H1 (cell line): Measurements from ENCODE around the gene TMIGD1. TPM values are rescaled to one million over a fixed set of nuclear protein-coding genes. Genes with fewer than 3 reads are reported as not detected.

Source experiments
- HDAC2 ChIP-seq, 2 experiments: fragments of 300-600 bp in 1 of 2; sonication (generic) in 1 of 2; IDR thresholded peaks; 2 replicates each; pipeline ENCODE4 v1.6.1; 2011 to 2012; ENCODE audit warnings: low read depth in 2 of 2, low read length in 2 of 2, mild to moderate bottlenecking in 2 of 2, moderate library complexity in 2 of 2, borderline replicate concordance in 1 of 2, inconsistent platforms in 1 of 2
- MAFK ChIP-seq: IDR thresholded peaks from 2 replicates; pipeline ENCODE4 v1.6.1; 2012; ENCODE audit warnings: low read depth, mild to moderate bottlenecking, improper control_type of control experiment, low read length
- RAD21 ChIP-seq, 2 experiments: IDR thresholded peaks in 1 of 2; conservative IDR thresholded peaks in 1 of 2; 2 replicates each; pipeline ENCODE4 v1.6.1; 2011; ENCODE audit warnings: low read depth in 2 of 2, low read length in 2 of 2, improper control_type of control experiment in 1 of 2, inconsistent platforms in 1 of 2, mild to moderate bottlenecking in 1 of 2, moderate library complexity in 1 of 2
- RBBP5 ChIP-seq: IDR thresholded peaks from 2 replicates; pipeline ENCODE4 v1.7.1; 2012; ENCODE audit warnings: low read depth, mild to moderate bottlenecking, inconsistent platforms, low read length, moderate library complexity, borderline replicate concordance
- SIRT6 ChIP-seq: IDR thresholded peaks from one replicate; pipeline ENCODE4 v1.7.1; 2012; ENCODE audit warnings: low read length, inconsistent platforms
- SP4 ChIP-seq: IDR thresholded peaks from 2 replicates; pipeline ENCODE4 v1.6.1; 2012; ENCODE audit warnings: low read length, inconsistent platforms
- SUZ12 ChIP-seq: fragments of 200-600 bp; sonication (generic); IDR thresholded peaks from 2 replicates; pipeline ENCODE4 v1.6.1; 2012; ENCODE audit warnings: mild to moderate bottlenecking, inconsistent platforms, low read length, moderate library complexity, mixed read lengths
- TCF12 ChIP-seq: IDR thresholded peaks from 2 replicates; pipeline ENCODE4 v1.6.1; 2011; ENCODE audit warnings: low read depth, mild to moderate bottlenecking, low read length
- polyA plus RNA-seq, 7 experiments: library from polyadenylated mRNA; depleted of rRNA in 3 of 7; stranded (reverse) in 5 of 7; unstranded in 2 of 7; fragments of >200 nt in 5 of 7; fragments of 200-250 nt in 2 of 7; gene quantifications; 1 replicate in 5 of 7; 2 replicates in 1 of 7; 4 replicates in 1 of 7; pipeline versions ENCODE4 v1.2.1 to v1.2.3, GENCODE V29; 2011 to 2013; ENCODE audit warnings: missing spikeins in 2 of 7, mixed read lengths in 2 of 7
- total RNA-seq: library from RNA; stranded (reverse); fragmentation: NEBNext Ultra II Directional; extraction: Animal tissue kit (Norgen Biotek cat#: 25700); gene quantifications from 2 replicates; pipeline ENCODE4 v1.2.1, GENCODE V29; 2021
- TF ChIP-seq, protein P1 (sequence below): fragments of 300-600 bp; sonication (generic); IDR thresholded peaks from 2 replicates; pipeline ENCODE4 v1.7.1; 2012; ENCODE audit warnings: low read length, moderate library complexity, mild to moderate bottlenecking, inconsistent platforms; ENCODE audit not compliant: insufficient replicate concordance
- TF ChIP-seq, protein P2 (sequence below): IDR thresholded peaks from 2 replicates; pipeline ENCODE4 v1.6.1; 2012; ENCODE audit warnings: inconsistent platforms
- TF ChIP-seq, protein P3 (sequence below): IDR thresholded peaks from 2 replicates; pipeline ENCODE4 v1.6.1; 2011; ENCODE audit warnings: low read depth, mild to moderate bottlenecking, low read length; ENCODE audit not compliant: insufficient read depth

Gene TMIGD1
- total and polyA plus RNA-seq, 2 of the 8 experiments (the other 6 are each of a cell fraction or from before 2014, with no cell fraction given): not detected

DNA sequence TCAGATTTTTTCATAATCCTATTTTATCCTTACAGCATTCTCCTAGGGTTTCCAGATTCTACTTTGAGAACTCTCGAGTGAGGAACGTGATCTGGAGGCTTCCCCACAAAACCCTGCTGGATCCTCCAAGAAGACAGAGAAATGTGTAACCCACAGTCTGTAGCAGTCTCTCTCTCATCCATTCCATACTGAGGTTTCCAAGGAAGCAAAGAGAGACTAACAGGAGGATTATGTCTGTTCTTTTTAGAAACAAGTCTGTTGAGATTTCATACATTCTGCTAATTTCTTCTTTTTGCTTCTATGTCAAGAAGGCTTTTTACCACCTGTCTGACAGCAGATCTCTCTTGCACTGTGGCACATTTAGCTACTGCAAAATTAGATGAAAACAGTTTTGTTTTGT, 18.8 kb downstream of the TMIGD1 start (continued):
- TF ChIP-seq, protein P1, sequence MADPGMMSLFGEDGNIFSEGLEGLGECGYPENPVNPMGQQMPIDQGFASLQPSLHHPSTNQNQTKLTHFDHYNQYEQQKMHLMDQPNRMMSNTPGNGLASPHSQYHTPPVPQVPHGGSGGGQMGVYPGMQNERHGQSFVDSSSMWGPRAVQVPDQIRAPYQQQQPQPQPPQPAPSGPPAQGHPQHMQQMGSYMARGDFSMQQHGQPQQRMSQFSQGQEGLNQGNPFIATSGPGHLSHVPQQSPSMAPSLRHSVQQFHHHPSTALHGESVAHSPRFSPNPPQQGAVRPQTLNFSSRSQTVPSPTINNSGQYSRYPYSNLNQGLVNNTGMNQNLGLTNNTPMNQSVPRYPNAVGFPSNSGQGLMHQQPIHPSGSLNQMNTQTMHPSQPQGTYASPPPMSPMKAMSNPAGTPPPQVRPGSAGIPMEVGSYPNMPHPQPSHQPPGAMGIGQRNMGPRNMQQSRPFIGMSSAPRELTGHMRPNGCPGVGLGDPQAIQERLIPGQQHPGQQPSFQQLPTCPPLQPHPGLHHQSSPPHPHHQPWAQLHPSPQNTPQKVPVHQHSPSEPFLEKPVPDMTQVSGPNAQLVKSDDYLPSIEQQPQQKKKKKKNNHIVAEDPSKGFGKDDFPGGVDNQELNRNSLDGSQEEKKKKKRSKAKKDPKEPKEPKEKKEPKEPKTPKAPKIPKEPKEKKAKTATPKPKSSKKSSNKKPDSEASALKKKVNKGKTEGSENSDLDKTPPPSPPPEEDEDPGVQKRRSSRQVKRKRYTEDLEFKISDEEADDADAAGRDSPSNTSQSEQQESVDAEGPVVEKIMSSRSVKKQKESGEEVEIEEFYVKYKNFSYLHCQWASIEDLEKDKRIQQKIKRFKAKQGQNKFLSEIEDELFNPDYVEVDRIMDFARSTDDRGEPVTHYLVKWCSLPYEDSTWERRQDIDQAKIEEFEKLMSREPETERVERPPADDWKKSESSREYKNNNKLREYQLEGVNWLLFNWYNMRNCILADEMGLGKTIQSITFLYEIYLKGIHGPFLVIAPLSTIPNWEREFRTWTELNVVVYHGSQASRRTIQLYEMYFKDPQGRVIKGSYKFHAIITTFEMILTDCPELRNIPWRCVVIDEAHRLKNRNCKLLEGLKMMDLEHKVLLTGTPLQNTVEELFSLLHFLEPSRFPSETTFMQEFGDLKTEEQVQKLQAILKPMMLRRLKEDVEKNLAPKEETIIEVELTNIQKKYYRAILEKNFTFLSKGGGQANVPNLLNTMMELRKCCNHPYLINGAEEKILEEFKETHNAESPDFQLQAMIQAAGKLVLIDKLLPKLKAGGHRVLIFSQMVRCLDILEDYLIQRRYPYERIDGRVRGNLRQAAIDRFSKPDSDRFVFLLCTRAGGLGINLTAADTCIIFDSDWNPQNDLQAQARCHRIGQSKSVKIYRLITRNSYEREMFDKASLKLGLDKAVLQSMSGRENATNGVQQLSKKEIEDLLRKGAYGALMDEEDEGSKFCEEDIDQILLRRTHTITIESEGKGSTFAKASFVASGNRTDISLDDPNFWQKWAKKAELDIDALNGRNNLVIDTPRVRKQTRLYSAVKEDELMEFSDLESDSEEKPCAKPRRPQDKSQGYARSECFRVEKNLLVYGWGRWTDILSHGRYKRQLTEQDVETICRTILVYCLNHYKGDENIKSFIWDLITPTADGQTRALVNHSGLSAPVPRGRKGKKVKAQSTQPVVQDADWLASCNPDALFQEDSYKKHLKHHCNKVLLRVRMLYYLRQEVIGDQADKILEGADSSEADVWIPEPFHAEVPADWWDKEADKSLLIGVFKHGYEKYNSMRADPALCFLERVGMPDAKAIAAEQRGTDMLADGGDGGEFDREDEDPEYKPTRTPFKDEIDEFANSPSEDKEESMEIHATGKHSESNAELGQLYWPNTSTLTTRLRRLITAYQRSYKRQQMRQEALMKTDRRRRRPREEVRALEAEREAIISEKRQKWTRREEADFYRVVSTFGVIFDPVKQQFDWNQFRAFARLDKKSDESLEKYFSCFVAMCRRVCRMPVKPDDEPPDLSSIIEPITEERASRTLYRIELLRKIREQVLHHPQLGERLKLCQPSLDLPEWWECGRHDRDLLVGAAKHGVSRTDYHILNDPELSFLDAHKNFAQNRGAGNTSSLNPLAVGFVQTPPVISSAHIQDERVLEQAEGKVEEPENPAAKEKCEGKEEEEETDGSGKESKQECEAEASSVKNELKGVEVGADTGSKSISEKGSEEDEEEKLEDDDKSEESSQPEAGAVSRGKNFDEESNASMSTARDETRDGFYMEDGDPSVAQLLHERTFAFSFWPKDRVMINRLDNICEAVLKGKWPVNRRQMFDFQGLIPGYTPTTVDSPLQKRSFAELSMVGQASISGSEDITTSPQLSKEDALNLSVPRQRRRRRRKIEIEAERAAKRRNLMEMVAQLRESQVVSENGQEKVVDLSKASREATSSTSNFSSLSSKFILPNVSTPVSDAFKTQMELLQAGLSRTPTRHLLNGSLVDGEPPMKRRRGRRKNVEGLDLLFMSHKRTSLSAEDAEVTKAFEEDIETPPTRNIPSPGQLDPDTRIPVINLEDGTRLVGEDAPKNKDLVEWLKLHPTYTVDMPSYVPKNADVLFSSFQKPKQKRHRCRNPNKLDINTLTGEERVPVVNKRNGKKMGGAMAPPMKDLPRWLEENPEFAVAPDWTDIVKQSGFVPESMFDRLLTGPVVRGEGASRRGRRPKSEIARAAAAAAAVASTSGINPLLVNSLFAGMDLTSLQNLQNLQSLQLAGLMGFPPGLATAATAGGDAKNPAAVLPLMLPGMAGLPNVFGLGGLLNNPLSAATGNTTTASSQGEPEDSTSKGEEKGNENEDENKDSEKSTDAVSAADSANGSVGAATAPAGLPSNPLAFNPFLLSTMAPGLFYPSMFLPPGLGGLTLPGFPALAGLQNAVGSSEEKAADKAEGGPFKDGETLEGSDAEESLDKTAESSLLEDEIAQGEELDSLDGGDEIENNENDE: no peak
- no peak for TF ChIP-seq TCF12
- no peak for TF ChIP-seq SIRT6
- TF ChIP-seq, protein P2, sequence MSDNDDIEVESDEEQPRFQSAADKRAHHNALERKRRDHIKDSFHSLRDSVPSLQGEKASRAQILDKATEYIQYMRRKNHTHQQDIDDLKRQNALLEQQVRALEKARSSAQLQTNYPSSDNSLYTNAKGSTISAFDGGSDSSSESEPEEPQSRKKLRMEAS: no peak
- no peak for TF ChIP-seq HDAC2 (IDR thresholded peaks at IDR 0.05; ENCODE audit: borderline replicate concordance in 1 of 2, low read depth in 2 of 2, low read length in 2 of 2)
- no peak for TF ChIP-seq RBBP5
- no peak for TF ChIP-seq SP4
- no peak for TF ChIP-seq MAFK
- TF ChIP-seq RAD21 (IDR thresholded peaks at IDR 0.05 in 1 of 2, conservative IDR thresholded peaks at IDR 0.05 in 1 of 2; ENCODE audit: low read depth in 2 of 2, low read length in 2 of 2): no peak
- TF ChIP-seq, protein P3, sequence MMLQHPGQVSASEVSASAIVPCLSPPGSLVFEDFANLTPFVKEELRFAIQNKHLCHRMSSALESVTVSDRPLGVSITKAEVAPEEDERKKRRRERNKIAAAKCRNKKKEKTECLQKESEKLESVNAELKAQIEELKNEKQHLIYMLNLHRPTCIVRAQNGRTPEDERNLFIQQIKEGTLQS: no peak
- TF ChIP-seq SUZ12: no peak
